Measurements from ENCODE around the gene DOCK11.

The DOCK11 gene

DNA sequence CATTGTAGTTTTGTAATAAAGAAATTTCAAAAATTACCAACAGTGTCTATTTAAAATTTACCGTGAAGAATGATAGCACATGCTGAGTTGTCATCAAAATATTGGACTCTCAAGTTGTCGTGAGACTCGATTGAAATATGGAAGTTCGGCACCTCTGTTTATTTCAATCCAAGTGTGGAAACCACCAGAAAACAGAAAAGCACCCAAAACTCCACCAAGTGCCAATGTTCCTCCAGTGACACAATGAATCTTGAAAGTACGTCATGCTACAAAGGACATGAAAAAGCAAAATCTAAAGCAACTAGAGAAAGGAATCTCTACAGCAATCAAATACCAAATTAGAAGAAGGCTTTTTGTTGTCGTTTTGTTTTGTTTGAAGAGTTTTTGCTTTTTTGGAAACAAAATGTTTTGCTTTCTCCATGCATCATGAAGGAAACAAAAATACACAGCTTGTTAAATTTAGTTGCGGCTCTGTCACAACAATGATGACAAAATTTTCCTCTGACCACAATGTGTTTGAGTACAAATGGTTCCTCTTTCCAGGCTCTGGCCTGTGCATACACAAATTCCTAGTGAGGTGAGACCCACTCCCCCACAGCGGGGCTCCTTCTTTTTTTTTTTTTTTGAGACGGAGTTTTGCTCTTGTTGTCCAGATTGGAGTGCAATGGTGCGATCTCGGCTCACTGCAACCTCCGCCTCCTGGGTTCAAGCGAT is 222.2 kb downstream of the DOCK11 start:
- Histone ChIP-seq H3K4me1 (ENCODE audit: insufficient read depth, low read length, severe bottlenecking) (no peaks in the 10 kb centered on the region), H2AFZ (ENCODE audit: low read length) (no peak overlapping the region), H3K27ac (ENCODE audit: low read depth, low read length, poor library complexity, severe bottlenecking) (no peak overlapping the region), H3K27me3 (ENCODE audit: insufficient read depth, low read length) (no peaks in the 10 kb centered on the region), H3K9me2 (ENCODE audit: low read depth, low read length) (no peaks in the 10 kb centered on the region), H3K4me2 (ENCODE audit: low read length) (no peak overlapping the region), H3K4me3 (ENCODE audit: low read depth, low read length, poor library complexity, severe bottlenecking) (no peak overlapping the region), H3K9ac (ENCODE audit: low read length) (no peak overlapping the region), H3K36me3 (ENCODE audit: insufficient read depth, low read length) (no peaks in the 10 kb centered on the region), H3K9me3 (ENCODE audit: low read length) (no peaks in the 10 kb centered on the region), H3F3A (ENCODE audit: insufficient read depth, low read length) (no peaks in the 10 kb centered on the region), H3K79me2 (ENCODE audit: insufficient read depth, low read length) (no peaks in the 10 kb centered on the region), H4K20me1 (ENCODE audit: insufficient read depth, low read length) (no peaks in the 10 kb centered on the region)
- TF ChIP-seq, protein P1, sequence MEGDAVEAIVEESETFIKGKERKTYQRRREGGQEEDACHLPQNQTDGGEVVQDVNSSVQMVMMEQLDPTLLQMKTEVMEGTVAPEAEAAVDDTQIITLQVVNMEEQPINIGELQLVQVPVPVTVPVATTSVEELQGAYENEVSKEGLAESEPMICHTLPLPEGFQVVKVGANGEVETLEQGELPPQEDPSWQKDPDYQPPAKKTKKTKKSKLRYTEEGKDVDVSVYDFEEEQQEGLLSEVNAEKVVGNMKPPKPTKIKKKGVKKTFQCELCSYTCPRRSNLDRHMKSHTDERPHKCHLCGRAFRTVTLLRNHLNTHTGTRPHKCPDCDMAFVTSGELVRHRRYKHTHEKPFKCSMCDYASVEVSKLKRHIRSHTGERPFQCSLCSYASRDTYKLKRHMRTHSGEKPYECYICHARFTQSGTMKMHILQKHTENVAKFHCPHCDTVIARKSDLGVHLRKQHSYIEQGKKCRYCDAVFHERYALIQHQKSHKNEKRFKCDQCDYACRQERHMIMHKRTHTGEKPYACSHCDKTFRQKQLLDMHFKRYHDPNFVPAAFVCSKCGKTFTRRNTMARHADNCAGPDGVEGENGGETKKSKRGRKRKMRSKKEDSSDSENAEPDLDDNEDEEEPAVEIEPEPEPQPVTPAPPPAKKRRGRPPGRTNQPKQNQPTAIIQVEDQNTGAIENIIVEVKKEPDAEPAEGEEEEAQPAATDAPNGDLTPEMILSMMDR (IDR thresholded peaks at IDR 0.05; ENCODE audit: low read length): no peak
- no peak for TF ChIP-seq EZH2 (IDR thresholded peaks at IDR 0.05; ENCODE audit: borderline replicate concordance, low read length)

DNA sequence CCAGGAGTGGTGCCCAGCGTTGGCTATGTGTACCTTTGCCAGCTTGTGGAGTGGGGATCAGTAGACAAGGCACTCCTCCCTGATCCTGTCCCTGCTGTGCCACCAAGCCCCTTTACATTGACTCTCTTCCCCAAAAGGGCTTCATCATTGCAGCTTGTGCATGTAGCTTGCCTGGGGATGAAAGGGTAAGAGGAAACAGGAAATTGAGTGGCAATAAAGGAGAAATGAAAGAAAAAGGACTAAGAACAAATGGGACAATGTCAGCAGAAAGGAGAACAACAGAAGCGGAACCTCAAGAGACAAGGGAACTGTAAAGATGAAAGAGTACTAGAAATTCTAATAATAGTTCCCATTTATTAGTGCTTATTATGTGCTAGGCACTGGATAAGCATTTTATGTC is 223.1 kb downstream of the DOCK11 start:
- Histone ChIP-seq H3K9me2 (ENCODE audit: low read depth, low read length) (no peaks in the 10 kb centered on the region), H4K20me1 (ENCODE audit: insufficient read depth, low read length) (no peaks in the 10 kb centered on the region), H3K27me3 (ENCODE audit: insufficient read depth, low read length) (no peaks in the 10 kb centered on the region), H3K79me2 (ENCODE audit: insufficient read depth, low read length) (no peaks in the 10 kb centered on the region), H2AFZ (ENCODE audit: low read length) (no peak overlapping the region), H3K4me1 (ENCODE audit: insufficient read depth, low read length, severe bottlenecking) (no peaks in the 10 kb centered on the region), H3F3A (ENCODE audit: insufficient read depth, low read length) (no peaks in the 10 kb centered on the region), H3K36me3 (ENCODE audit: insufficient read depth, low read length) (no peaks in the 10 kb centered on the region), H3K27ac (ENCODE audit: low read depth, low read length, poor library complexity, severe bottlenecking) (no peak overlapping the region), H3K4me2 (ENCODE audit: low read length) (no peak overlapping the region), H3K4me3 (ENCODE audit: low read depth, low read length, poor library complexity, severe bottlenecking) (no peak overlapping the region), H3K9ac (ENCODE audit: low read length) (no peak overlapping the region), H3K9me3 (ENCODE audit: low read length) (no peaks in the 10 kb centered on the region)
- TF ChIP-seq, protein P1 (IDR thresholded peaks at IDR 0.05; ENCODE audit: low read length): no peak
- TF ChIP-seq EZH2 (IDR thresholded peaks at IDR 0.05; ENCODE audit: borderline replicate concordance, low read length): no peak

DNA sequence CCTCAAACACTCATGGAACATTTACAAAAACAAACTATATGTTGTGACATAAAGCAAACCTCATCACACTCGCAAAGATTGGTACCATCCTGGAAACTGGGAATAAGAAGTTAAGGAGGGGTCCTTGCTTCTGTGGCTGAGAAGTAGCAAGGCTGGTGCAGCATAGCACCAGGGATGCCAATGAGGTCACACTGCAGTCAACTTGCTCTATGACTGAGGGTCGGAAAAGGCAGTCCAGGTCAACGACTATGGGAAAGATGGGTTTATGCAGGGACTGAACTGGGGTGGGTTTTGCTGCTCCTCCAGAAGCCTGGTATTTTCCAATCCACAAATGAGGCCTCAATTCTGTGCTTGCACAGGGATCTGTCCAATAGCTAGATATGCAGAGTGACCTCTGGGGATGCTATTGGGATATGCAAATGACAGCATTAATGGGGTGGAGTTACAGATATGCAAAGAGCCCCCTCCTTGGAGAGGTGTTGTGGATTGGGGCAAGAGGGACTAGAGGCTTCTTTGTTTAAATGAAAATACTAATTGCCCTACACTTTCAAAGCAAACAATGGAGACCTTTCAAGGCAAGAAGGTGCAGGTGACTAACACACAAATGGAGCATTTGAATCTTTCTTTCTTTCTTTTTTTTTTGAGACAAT is 224.6 kb downstream of the DOCK11 start:
- Histone ChIP-seq H3F3A (ENCODE audit: insufficient read depth, low read length) (no peaks in the 10 kb centered on the region), H2AFZ (ENCODE audit: low read length) (no peak overlapping the region), H4K20me1 (ENCODE audit: insufficient read depth, low read length) (no peaks in the 10 kb centered on the region), H3K27me3 (ENCODE audit: insufficient read depth, low read length) (no peaks in the 10 kb centered on the region), H3K4me3 (ENCODE audit: low read depth, low read length, poor library complexity, severe bottlenecking) (no peak overlapping the region), H3K4me1 (ENCODE audit: insufficient read depth, low read length, severe bottlenecking) (peaks cover 8% of the 10 kb centered on the region), H3K9me2 (ENCODE audit: low read depth, low read length) (no peaks in the 10 kb centered on the region), H3K9me3 (ENCODE audit: low read length) (no peaks in the 10 kb centered on the region), H3K36me3 (ENCODE audit: insufficient read depth, low read length) (no peaks in the 10 kb centered on the region), H3K9ac (ENCODE audit: low read length) (no peak overlapping the region), H3K79me2 (ENCODE audit: insufficient read depth, low read length) (no peaks in the 10 kb centered on the region), H3K27ac (ENCODE audit: low read depth, low read length, poor library complexity, severe bottlenecking) (no peak overlapping the region), H3K4me2 (ENCODE audit: low read length) (no peak overlapping the region)
- TF ChIP-seq EZH2 (IDR thresholded peaks at IDR 0.05; ENCODE audit: borderline replicate concordance, low read length): no peak
- TF ChIP-seq, protein P1 (IDR thresholded peaks at IDR 0.05; ENCODE audit: low read length): no peak
